GM23338 (cell line): ENCODE data around the gene CANT1. TPM values are rescaled to one million over a fixed set of nuclear protein-coding genes. Genes with fewer than 3 reads are reported as not detected.

Experiments
- ATAC-seq: fragments of 200-7000 bp; cut with Tn5 transposase; 3 replicates; pipeline ENCODE4 v1.9.1; 2020
- DNase-seq: peaks from one replicate; pipeline ENCODE4 v3.0.0-alpha.2; 2015; ENCODE audit warnings: low spot score
- H2AFZ ChIP-seq: fragments of 200-600 bp; sonication (generic); 2 replicates; pipeline ENCODE4 v1.8.0; 2016; ENCODE audit warnings: antibody characterized with exemption, mild to moderate bottlenecking, moderate library complexity
- H3F3A ChIP-seq: fragments of 200-600 bp; sonication (generic); replicated peaks from 2 replicates; pipeline ENCODE4 v1.8.0; 2017; ENCODE audit warnings: antibody characterized with exemption, mixed run types, low read depth
- H3K27ac ChIP-seq: fragments of 200-600 bp; sonication (generic); 2 replicates; pipeline ENCODE4 v1.6.1; 2016; ENCODE audit warnings: low read depth
- H3K27me3 ChIP-seq: fragments of 200-600 bp; sonication (generic); 2 replicates; pipeline ENCODE4 v1.8.0; 2016; ENCODE audit warnings: mild to moderate bottlenecking, mixed run types, moderate library complexity; ENCODE audit not compliant: insufficient read depth
- H3K36me3 ChIP-seq: fragments of 200-600 bp; sonication (generic); 2 replicates; pipeline ENCODE4 v1.8.0; 2016; ENCODE audit warnings: mild to moderate bottlenecking; ENCODE audit not compliant: insufficient read depth
- H3K4me1 ChIP-seq: fragments of 200-600 bp; sonication (generic); 2 replicates; pipeline ENCODE4 v1.8.0; 2016; ENCODE audit warnings: mild to moderate bottlenecking, moderate library complexity; ENCODE audit not compliant: insufficient read depth
- H3K4me2 ChIP-seq: fragments of 200-600 bp; sonication (generic); 2 replicates; pipeline ENCODE4 v1.7.1; 2017; ENCODE audit warnings: mixed run types
- H3K4me3 ChIP-seq: fragments of 200-600 bp; sonication (generic); 2 replicates; pipeline ENCODE4 v1.6.1; 2016; ENCODE audit warnings: mixed run types
- H3K79me2 ChIP-seq: fragments of 200-600 bp; sonication (generic); replicated peaks from 2 replicates; pipeline ENCODE4 v1.8.0; 2017; ENCODE audit warnings: mild to moderate bottlenecking; ENCODE audit not compliant: insufficient read depth
- H3K9me2 ChIP-seq: fragments of 200-600 bp; sonication (generic); 2 replicates; pipeline ENCODE4 v1.8.0; 2017; ENCODE audit not compliant: insufficient read depth
- H4K20me1 ChIP-seq: fragments of 200-600 bp; sonication (generic); replicated peaks from 2 replicates; pipeline ENCODE4 v1.8.0; 2017; ENCODE audit warnings: mild to moderate bottlenecking; ENCODE audit not compliant: insufficient read depth
- H3K27ac Mint-ChIP-seq: 2 replicates; pipeline ENCODE4 v1.8.0; 2020; ENCODE audit warnings: inconsistent platforms, mild to moderate bottlenecking, moderate library complexity, mixed read lengths
- H3K27me3 Mint-ChIP-seq: 3 replicates; pipeline ENCODE4 v1.8.0; 2022; ENCODE audit warnings: low read depth, mild to moderate bottlenecking, moderate library complexity, mixed read lengths, inconsistent platforms; ENCODE audit not compliant: insufficient read depth, poor library complexity
- H3K36me3 Mint-ChIP-seq: 3 replicates; pipeline ENCODE4 v1.8.0; 2021; ENCODE audit warnings: low read depth, mild to moderate bottlenecking, inconsistent platforms, moderate library complexity, mixed read lengths
- H3K4me1 Mint-ChIP-seq: 3 replicates; pipeline ENCODE4 v1.8.0; 2020; ENCODE audit warnings: mild to moderate bottlenecking, inconsistent platforms, mixed read lengths
- H3K4me3 Mint-ChIP-seq: 3 replicates; pipeline ENCODE4 v1.8.0; 2021; ENCODE audit warnings: moderate library complexity, mild to moderate bottlenecking, inconsistent platforms, mixed read lengths
- H3K9me3 Mint-ChIP-seq: 3 replicates; pipeline ENCODE4 v1.8.0; 2020; ENCODE audit warnings: moderate library complexity, mild to moderate bottlenecking, inconsistent platforms, mixed read lengths
- CREB1 ChIP-seq: fragments of 250-450 bp; sonication (Bioruptor Pico); IDR thresholded peaks from 2 replicates; pipeline ENCODE4 v1.5.0; 2020; ENCODE audit warnings: low read depth, mild to moderate bottlenecking, moderate library complexity
- EZH2 ChIP-seq: fragments of 200-600 bp; sonication (generic); IDR thresholded peaks from one replicate; pipeline ENCODE4 v1.8.0; 2017; ENCODE audit warnings: antibody characterized with exemption, mild to moderate bottlenecking, low read depth; ENCODE audit not compliant: unreplicated experiment
- EZH2phosphoT487 ChIP-seq: fragments of 200-600 bp; sonication (generic); IDR thresholded peaks from one replicate; pipeline ENCODE4 v1.8.1; 2018; ENCODE audit warnings: antibody characterized with exemption; ENCODE audit not compliant: unreplicated experiment
- JUNB ChIP-seq: IDR thresholded peaks from one replicate; pipeline ENCODE4 v1.6.1; 2016; ENCODE audit warnings: antibody characterized with exemption; ENCODE audit not compliant: unreplicated experiment
- NANOG ChIP-seq: IDR thresholded peaks from 2 replicates; pipeline ENCODE4 v1.6.1; 2016; ENCODE audit warnings: antibody characterized with exemption, borderline replicate concordance
- POLR2AphosphoS5 ChIP-seq: IDR thresholded peaks from 2 replicates; pipeline ENCODE4 v1.6.1; 2016; ENCODE audit warnings: antibody characterized with exemption, low read depth
- STAT1 ChIP-seq: IDR thresholded peaks from one replicate; pipeline ENCODE4 v1.6.1; 2016; ENCODE audit warnings: antibody characterized with exemption; ENCODE audit not compliant: unreplicated experiment
- ZNF114 ChIP-seq: fragments of 250-450 bp; sonication (Bioruptor Pico); IDR thresholded peaks from 2 replicates; pipeline ENCODE4 v1.5.0; 2020; ENCODE audit warnings: mild to moderate bottlenecking, moderate library complexity
- ZNF331 ChIP-seq: fragments of 250-450 bp; sonication (Bioruptor Pico); IDR thresholded peaks from 2 replicates; pipeline ENCODE4 v1.5.0; 2020; ENCODE audit warnings: low read depth, mild to moderate bottlenecking, moderate library complexity
- ZNF462 ChIP-seq: fragments of 250-450 bp; sonication (Bioruptor Pico); IDR thresholded peaks from 2 replicates; pipeline ENCODE4 v1.5.0; 2020; ENCODE audit warnings: mild to moderate bottlenecking, moderate library complexity
- polyA plus RNA-seq: library from polyadenylated mRNA; unstranded; fragments of >200 nt; fragmentation: Nextera tagmentation; extraction: Ambion mirVana; gene quantifications from 2 replicates; pipeline ENCODE4 v1.2.1, GENCODE V29; 2016
- total RNA-seq: library from RNA; depleted of rRNA; stranded (reverse); fragments of >200 nt; shearing (Covaris generic); gene quantifications from 2 replicates; pipeline ENCODE4 v1.2.3, GENCODE V29; 2014
- TF ChIP-seq, protein P1 (sequence below): IDR thresholded peaks from 2 replicates; pipeline ENCODE4 v1.6.1; 2016; ENCODE audit warnings: antibody characterized with exemption
- TF ChIP-seq, protein P2 (sequence below), 2 experiments: fragments of 200-600 bp in 1 of 2; sonication (generic) in 1 of 2; conservative IDR thresholded peaks; 2 replicates each; pipeline versions ENCODE4 v1.5.1 to v1.6.1; 2016 to 2017; ENCODE audit warnings: antibody characterized with exemption in 2 of 2, low read depth in 2 of 2, mild to moderate bottlenecking in 2 of 2, moderate library complexity in 1 of 2
- TF ChIP-seq, protein P3 (sequence below): IDR thresholded peaks from one replicate; pipeline ENCODE4 v1.6.1; 2018; ENCODE audit warnings: antibody characterized with exemption; ENCODE audit not compliant: unreplicated experiment

CANT1 gene
- total and polyA plus RNA-seq, 2 experiments from 2014 or later, result 5.9 to 38.8 TPM

DNA sequence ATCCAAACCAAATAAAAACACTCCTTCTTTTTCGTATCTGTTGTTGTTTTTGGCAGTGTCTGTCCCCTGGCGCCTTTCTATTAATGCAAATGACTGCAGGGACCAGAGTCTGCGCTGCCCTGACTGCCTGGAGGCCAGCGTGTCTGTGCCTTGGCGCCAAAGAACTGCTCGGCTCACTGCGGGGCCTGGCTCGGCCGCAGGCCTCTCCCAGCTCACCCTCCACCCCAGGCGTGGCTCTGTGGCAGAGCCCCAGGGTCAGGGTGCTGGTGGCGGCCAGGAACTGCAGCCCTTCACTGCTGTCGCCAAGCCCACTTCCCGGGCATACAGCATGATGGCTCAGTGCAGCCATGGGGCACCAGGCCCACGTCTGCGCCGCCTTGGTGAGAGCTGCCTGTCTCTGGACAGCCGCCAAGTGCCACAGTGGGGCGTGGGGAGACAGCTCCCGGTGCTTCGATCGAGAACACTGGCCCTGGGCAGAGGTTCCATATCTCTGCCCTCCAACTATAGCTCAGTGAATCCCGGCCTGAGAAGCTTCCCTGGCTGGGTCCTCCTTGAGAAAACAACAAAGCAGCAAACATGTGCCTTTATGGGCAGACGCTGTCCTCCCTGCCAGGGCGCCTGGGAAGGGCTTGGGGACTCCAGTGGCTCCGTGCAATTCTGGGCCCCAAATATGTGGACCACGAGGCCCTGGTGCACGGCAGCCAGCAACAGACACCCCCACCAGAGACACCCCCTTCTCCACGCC, 11.1 kb downstream of the CANT1 start:
- Histone ChIP-seq H3K79me2 (0 out of 2 replicates have a peak, but pooled peaks cover 8% of the 10 kb centered on the region), H3K4me3 (no peak overlapping the region), H3K27ac (no peak overlapping the region), H3K4me2 (no peak overlapping the region), H3K4me1 (no peaks in the 10 kb centered on the region), H3K9me2 (no peaks in the 10 kb centered on the region), H2AFZ (no peak overlapping the region), H3K27me3 (peaks cover 20% of the 10 kb centered on the region), H3F3A (no peaks in the 10 kb centered on the region), H3K36me3 (no peaks in the 10 kb centered on the region), H4K20me1 (peaks cover 12% of the 10 kb centered on the region)
- TF ChIP-seq, protein P1, sequence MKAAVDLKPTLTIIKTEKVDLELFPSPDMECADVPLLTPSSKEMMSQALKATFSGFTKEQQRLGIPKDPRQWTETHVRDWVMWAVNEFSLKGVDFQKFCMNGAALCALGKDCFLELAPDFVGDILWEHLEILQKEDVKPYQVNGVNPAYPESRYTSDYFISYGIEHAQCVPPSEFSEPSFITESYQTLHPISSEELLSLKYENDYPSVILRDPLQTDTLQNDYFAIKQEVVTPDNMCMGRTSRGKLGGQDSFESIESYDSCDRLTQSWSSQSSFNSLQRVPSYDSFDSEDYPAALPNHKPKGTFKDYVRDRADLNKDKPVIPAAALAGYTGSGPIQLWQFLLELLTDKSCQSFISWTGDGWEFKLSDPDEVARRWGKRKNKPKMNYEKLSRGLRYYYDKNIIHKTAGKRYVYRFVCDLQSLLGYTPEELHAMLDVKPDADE, result no peak
- no peak for TF ChIP-seq ZNF462 (CRISPR knock-in tag)
- TF ChIP-seq NANOG, result no peak
- no peak for TF ChIP-seq EZH2phosphoT487
- TF ChIP-seq ZNF331 (CRISPR knock-in tag), result no peak
- no peak for TF ChIP-seq JUNB
- TF ChIP-seq STAT1, result no peak
- TF ChIP-seq POLR2AphosphoS5, result no peak
- TF ChIP-seq, protein P2, sequence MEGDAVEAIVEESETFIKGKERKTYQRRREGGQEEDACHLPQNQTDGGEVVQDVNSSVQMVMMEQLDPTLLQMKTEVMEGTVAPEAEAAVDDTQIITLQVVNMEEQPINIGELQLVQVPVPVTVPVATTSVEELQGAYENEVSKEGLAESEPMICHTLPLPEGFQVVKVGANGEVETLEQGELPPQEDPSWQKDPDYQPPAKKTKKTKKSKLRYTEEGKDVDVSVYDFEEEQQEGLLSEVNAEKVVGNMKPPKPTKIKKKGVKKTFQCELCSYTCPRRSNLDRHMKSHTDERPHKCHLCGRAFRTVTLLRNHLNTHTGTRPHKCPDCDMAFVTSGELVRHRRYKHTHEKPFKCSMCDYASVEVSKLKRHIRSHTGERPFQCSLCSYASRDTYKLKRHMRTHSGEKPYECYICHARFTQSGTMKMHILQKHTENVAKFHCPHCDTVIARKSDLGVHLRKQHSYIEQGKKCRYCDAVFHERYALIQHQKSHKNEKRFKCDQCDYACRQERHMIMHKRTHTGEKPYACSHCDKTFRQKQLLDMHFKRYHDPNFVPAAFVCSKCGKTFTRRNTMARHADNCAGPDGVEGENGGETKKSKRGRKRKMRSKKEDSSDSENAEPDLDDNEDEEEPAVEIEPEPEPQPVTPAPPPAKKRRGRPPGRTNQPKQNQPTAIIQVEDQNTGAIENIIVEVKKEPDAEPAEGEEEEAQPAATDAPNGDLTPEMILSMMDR (conservative IDR thresholded peaks at IDR 0.05; ENCODE audit: low read depth in 2 of 2), result no peak
- no peak for TF ChIP-seq ZNF114 (CRISPR knock-in tag)
- TF ChIP-seq, protein P3, sequence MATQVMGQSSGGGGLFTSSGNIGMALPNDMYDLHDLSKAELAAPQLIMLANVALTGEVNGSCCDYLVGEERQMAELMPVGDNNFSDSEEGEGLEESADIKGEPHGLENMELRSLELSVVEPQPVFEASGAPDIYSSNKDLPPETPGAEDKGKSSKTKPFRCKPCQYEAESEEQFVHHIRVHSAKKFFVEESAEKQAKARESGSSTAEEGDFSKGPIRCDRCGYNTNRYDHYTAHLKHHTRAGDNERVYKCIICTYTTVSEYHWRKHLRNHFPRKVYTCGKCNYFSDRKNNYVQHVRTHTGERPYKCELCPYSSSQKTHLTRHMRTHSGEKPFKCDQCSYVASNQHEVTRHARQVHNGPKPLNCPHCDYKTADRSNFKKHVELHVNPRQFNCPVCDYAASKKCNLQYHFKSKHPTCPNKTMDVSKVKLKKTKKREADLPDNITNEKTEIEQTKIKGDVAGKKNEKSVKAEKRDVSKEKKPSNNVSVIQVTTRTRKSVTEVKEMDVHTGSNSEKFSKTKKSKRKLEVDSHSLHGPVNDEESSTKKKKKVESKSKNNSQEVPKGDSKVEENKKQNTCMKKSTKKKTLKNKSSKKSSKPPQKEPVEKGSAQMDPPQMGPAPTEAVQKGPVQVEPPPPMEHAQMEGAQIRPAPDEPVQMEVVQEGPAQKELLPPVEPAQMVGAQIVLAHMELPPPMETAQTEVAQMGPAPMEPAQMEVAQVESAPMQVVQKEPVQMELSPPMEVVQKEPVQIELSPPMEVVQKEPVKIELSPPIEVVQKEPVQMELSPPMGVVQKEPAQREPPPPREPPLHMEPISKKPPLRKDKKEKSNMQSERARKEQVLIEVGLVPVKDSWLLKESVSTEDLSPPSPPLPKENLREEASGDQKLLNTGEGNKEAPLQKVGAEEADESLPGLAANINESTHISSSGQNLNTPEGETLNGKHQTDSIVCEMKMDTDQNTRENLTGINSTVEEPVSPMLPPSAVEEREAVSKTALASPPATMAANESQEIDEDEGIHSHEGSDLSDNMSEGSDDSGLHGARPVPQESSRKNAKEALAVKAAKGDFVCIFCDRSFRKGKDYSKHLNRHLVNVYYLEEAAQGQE, result no peak
- TF ChIP-seq EZH2, result no peak
- no peak for TF ChIP-seq CREB1 (CRISPR knock-in tag)
- H3K4me1 Mint-ChIP-seq, result no peaks in the 10 kb centered on the region; the same call in 2 of the 3 replicates
- H3K9me3 Mint-ChIP-seq, result no peaks in the 10 kb centered on the region
- peaks cover 31% of the 10 kb centered on the region for H3K36me3 Mint-ChIP-seq
- no peak overlapping the region for H3K4me3 Mint-ChIP-seq
- H3K27ac Mint-ChIP-seq, result no peak overlapping the region
- H3K27me3 Mint-ChIP-seq, result peaks cover 40% of the 10 kb centered on the region
- DNase-seq, result no peak
- no peak for ATAC-seq
